Measurements from ENCODE around the gene APOBEC3C. TPM values are rescaled to one million over a fixed set of nuclear protein-coding genes. Genes with fewer than 3 reads are reported as not detected.
A peak's percentile ranks its signal among the peaks of the same experiment; 100 is the strongest.

Gene APOBEC3C
- polyA plus RNA-seq, 3 donors, result 19.7 to 86.3 (median 69.4) TPM

DNA sequence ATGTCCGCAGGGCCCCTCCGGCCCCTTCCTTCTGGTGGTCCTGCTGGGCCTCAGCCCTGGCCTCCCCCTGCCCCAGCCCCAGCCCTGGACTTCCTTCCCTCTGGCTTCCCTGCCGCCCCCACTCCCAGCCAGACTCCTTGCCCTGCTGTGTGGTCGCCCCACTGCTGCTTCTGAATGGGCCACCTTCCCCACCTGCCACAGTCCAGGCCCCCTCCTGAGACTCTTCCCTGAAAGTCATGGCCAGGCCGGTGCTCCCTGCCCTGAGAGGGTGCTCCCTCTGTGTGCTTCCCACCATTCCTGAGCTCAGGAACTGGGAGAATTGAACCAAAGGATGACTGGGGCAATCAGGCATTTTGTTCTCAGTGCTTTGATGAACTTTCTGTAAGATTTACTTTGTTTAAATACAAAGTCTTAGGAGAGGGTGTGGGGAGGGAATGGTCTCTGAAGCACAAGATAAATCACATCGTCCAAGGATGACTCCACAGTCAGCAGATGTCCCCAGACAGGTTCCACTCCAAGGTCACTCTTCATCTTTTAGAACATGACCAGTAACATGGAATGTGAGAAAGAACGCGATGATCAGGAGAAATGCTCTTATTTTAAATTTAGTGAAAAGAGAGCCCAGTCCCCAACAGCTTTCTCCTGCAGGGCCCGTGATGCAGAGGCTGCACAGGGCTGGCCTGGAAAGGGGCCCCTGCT lies 7.6 kb downstream of the APOBEC3C start:
- Histone ChIP-seq H3K27ac (ENCODE audit: low read depth in 1 of 2, low read length in 2 of 2) (peak overlapping the region; percentile 18 to 35), H3K9me3 (replicated peaks in 1 of 2; ENCODE audit: control insufficient read depth in 1 of 2, insufficient read depth in 1 of 2, low read length in 2 of 2) (no peaks in the 10 kb centered on the region), H2AFZ (ENCODE audit: insufficient read depth, low read depth, low read length, poor library complexity, severe bottlenecking) (peak overlapping the region; percentile 68), H3K27me3 (ENCODE audit: control insufficient read depth in 2 of 2, insufficient read depth in 2 of 2, low read length in 2 of 2) (no peaks in the 10 kb centered on the region), H3K79me2 (ENCODE audit: insufficient read depth, low read length) (no peaks in the 10 kb centered on the region), H3K4me1 (ENCODE audit: control insufficient read depth in 1 of 2, insufficient read depth in 2 of 2, low read length in 2 of 2) (peaks cover 16 to 23% of the 10 kb centered on the region in 2 donors), H4K20me1 (ENCODE audit: insufficient read depth, low read length) (no peaks in the 10 kb centered on the region), H3K4me2 (replicated peaks; ENCODE audit: extremely low read depth, low read length, poor library complexity, severe bottlenecking) (peak overlapping the region; percentile 66), H3K9ac (ENCODE audit: insufficient read depth, low read length, poor library complexity, severe bottlenecking) (peak overlapping the region; percentile 32), H3K36me3 (replicated peaks in 1 of 2; ENCODE audit: control insufficient read depth in 1 of 2, insufficient read depth in 2 of 2, low read length in 2 of 2) (peaks cover 5 to 29% of the 10 kb centered on the region in 2 donors), H3K4me3 (replicated peaks in 1 of 3; ENCODE audit: low read depth in 2 of 3, low read length in 3 of 3) (peak overlapping the region; percentile 33 to 71 (median 41))
- WGBS (ENCODE audit: insufficient coverage), result 6% methylated on average over 5 of the region's 9 CpGs
- peaks cover 26 to 50% of the 10 kb centered on the region in 2 donors for H3K36me3 Mint-ChIP-seq
- TF ChIP-seq, protein P1, sequence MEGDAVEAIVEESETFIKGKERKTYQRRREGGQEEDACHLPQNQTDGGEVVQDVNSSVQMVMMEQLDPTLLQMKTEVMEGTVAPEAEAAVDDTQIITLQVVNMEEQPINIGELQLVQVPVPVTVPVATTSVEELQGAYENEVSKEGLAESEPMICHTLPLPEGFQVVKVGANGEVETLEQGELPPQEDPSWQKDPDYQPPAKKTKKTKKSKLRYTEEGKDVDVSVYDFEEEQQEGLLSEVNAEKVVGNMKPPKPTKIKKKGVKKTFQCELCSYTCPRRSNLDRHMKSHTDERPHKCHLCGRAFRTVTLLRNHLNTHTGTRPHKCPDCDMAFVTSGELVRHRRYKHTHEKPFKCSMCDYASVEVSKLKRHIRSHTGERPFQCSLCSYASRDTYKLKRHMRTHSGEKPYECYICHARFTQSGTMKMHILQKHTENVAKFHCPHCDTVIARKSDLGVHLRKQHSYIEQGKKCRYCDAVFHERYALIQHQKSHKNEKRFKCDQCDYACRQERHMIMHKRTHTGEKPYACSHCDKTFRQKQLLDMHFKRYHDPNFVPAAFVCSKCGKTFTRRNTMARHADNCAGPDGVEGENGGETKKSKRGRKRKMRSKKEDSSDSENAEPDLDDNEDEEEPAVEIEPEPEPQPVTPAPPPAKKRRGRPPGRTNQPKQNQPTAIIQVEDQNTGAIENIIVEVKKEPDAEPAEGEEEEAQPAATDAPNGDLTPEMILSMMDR (IDR thresholded peaks at IDR 0.05), result no peak
- intact Hi-C loops (cut with micrococcal nuclease), result no loop called here
- no peak for DNase-seq
- no peaks in the 10 kb centered on the region for H3K27me3 Mint-ChIP-seq (ENCODE audit: low read depth in 3 of 3)
- H3K9me3 Mint-ChIP-seq, result no peaks in the 10 kb centered on the region
- peak overlapping the region; percentile 66 to 95 (median 90) for H3K27ac Mint-ChIP-seq
- peak overlapping the region; percentile 84 to 89 for H3K4me3 Mint-ChIP-seq
- H3K4me1 Mint-ChIP-seq, result peaks cover 30% of the 10 kb centered on the region

GRCh38 chr22:39024519-39025308 lies 10.7 kb downstream of the APOBEC3C start:
- TF ChIP-seq, protein P1 (IDR thresholded peaks at IDR 0.05), result no peak
- H3K4me1 Mint-ChIP-seq, result peaks cover 30% of the 10 kb centered on the region

More at GRCh38 chr22:39024519-39025308, 10.7 kb downstream of the APOBEC3C start:
- Histone ChIP-seq H4K20me1 (ENCODE audit: insufficient read depth, low read length) (no peaks in the 10 kb centered on the region), H3K9me3 (replicated peaks in 1 of 2; ENCODE audit: control insufficient read depth in 1 of 2, insufficient read depth in 1 of 2, low read length in 2 of 2) (no peaks in the 10 kb centered on the region), H3K79me2 (ENCODE audit: insufficient read depth, low read length) (no peaks in the 10 kb centered on the region), H3K9ac (ENCODE audit: insufficient read depth, low read length, poor library complexity, severe bottlenecking) (no peak overlapping the region), H3K27ac (ENCODE audit: low read depth in 1 of 2, low read length in 2 of 2) (no peak overlapping the region), H3K27me3 (ENCODE audit: control insufficient read depth in 2 of 2, insufficient read depth in 2 of 2, low read length in 2 of 2) (no peaks in the 10 kb centered on the region), H3K4me2 (replicated peaks; ENCODE audit: extremely low read depth, low read length, poor library complexity, severe bottlenecking) (no peak overlapping the region), H2AFZ (ENCODE audit: insufficient read depth, low read depth, low read length, poor library complexity, severe bottlenecking) (no peak overlapping the region), H3K36me3 (replicated peaks in 1 of 2; ENCODE audit: control insufficient read depth in 1 of 2, insufficient read depth in 2 of 2, low read length in 2 of 2) (peaks cover 2 to 9% of the 10 kb centered on the region in 2 donors), H3K4me3 (replicated peaks in 1 of 3; ENCODE audit: low read depth in 2 of 3, low read length in 3 of 3) (no peak overlapping the region), H3K4me1 (ENCODE audit: control insufficient read depth in 1 of 2, insufficient read depth in 2 of 2, low read length in 2 of 2) (peaks cover 18 to 23% of the 10 kb centered on the region in 2 donors)
- no peak for DNase-seq
- 94% methylated on average over 9 of the region's 15 CpGs for WGBS (ENCODE audit: insufficient coverage)
- Mint-ChIP-seq H3K27ac (peak overlapping the region in 2 of 7 donors; percentile 6 to 42), H3K36me3 (peaks cover 17 to 24% of the 10 kb centered on the region in 2 donors), H3K27me3 (ENCODE audit: low read depth in 3 of 3) (no peaks in the 10 kb centered on the region), H3K4me3 (no peak overlapping the region), H3K9me3 (no peaks in the 10 kb centered on the region)
- intact Hi-C loops (cut with micrococcal nuclease), result no loop called here

Data from CD14-positive monocyte (primary cell).